HS-27A (cell line): ENCODE data around the gene KIF20B.
"Not testable (repeated sequence)": the region's sequence is repeated elsewhere in the genome, so short reads cannot be mapped to it uniquely, and the experiment has no call there.

Experiments
- DNase-seq: peaks from one replicate; pipeline ENCODE4 v3.0.0-alpha.2; 2012; ENCODE audit warnings: low read depth, missing footprints

KIF20B gene

DNA sequence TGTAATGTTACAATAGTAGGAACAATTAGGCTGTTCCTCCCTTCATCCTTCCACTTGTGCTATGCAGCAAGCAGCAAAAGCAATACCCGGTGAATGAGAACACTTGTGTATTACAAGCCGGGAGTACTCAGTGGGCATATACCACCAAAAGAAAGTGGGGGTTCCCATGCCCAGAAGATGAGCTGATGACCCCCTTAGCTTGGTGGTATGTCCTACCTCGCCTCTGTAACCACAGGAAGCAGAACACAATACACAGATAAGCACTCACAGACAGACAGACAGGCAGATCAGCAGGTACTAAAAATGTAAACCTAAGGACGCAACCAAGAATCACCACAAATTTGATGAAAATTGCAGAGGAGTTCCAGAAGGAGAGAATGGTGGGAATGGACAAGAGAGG is 15.5 kb upstream of the KIF20B start:
- no peak for DNase-seq

DNA sequence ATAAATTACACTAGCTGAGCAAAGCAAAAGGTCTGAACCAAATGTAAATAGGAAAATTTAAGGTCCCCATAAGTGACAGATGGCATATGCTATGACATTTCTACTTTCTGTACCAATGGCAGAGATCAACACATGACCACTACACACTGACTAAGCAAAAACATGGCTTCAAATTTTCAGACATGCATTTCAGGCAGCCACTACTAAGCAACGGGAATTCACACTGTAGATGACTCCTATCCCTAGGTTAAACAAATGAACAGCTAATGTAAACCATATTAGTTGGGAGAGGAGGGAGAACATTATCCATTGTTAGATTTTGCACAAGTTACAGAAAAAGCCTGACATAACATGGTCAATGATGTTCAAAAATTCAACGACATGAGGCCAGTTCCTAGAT is 11.4 kb upstream of the KIF20B start:
- DNase-seq, result no peak

DNA sequence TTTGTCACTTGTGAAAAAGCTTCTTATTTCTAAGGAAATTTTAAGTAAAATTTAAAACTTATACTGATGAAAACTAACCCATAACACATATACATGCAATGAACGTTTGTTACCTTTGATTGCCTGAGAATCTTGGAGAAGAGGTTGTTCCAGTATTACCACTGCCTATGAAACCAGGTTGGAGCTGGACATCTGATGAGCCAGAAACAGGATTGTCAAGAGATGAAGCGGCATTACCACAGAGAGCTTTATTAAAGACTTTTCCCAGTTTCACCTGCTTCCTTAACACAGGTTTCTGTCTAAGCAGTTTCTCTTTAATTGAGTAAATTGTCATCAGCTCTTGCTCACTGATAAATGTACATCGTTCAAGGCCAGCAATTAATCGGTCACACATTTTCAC is 9.0 kb upstream of the KIF20B start:
- no peak for DNase-seq

DNA sequence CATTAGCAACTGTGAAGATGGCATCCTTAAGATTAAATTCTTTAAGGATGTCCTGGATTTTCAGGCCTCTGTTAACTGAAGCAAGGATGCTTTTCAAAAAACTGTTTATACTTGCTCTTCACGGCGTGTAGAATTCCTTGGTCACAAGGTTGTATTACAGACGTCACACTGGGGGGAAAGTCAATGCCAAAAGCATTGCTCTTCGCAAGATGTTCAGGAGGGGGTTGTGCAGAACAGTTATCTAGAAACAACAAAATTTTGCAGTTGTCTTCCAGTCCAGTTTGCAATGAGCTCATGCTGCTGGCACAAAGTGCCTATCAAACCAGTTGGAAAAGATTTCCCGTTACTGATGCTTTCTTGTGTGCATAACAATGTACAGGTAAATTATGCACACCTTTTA is 8.2 kb upstream of the KIF20B start:
- no peak for DNase-seq

DNA sequence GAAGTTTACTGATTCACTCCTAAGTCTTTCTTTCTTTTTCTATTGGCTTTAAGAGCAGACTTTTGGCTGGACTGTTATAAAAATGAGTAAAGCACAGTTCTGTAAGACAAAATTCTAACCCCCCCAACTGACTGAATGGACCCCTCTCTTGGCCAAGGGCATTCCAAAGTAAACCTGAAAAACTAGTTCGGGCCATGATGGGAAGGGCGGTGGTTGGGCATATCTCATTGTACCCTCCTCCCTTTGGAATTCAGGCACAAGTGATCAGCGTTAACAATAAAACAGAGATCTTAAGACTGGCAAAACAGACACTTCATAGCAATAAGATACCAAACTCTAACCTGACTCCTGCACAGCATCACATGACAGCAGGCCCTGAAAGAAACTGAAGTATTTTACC is 6.1 kb upstream of the KIF20B start:
- no peak for DNase-seq

DNA sequence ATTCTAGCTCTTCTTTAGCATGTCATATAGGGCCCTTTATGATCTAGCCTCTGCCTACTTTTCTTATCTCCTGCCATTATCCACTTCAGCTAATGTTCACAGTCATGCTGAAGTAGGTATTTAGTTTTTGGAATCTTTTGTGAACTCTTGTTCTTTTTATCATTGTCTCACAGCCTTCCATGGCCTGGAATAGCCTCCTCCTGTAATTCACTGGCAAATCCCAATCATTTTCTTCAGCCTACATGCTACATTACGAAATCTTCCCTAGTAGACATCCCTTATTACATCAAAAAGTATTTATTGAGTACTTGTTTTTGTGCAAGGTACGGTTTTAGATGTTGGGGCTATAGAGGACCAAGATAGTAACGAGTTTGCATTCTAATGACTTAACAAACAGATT is 3.4 kb upstream of the KIF20B start:
- no peak for DNase-seq

DNA sequence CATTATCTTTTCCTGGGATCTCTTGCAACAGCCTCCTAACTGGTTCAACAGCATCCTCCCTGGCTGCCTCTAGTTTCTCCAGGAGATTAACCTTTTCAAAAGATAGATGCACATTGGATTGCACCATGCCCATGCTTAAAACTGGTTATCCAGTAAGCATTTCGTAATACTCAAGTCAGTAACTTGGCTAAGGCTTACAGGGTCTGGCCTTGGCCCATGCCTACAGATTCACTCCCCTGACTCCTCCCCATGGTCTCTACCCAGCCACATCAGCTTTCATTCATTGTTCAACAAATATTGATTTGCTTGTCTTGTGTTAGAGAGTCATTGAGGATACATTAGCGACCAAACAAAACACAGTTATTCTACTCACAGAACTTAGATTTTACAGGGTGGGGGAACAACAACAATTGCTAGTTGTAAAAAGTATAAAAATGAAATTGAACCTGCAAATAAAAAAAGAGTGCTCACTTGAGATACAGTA is 1.8 kb upstream of the KIF20B start:
- no peak for DNase-seq

DNA sequence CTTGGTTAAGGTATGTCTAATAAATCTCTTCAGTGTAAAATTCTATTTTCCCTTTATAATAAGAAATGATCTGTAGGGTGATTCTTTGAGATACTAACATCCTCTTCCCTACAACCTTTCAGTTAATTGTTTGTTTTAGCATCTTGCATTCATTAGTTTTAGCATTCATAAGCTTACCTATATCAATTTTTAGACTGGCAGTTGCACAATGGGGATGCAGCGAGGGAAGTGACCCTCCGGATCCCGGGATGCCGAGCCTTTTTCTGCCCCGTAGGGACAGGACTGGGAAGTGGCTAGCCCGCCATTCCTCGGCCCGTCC is 508 bp upstream of the KIF20B start:
- DNase-seq, result no peak

DNA sequence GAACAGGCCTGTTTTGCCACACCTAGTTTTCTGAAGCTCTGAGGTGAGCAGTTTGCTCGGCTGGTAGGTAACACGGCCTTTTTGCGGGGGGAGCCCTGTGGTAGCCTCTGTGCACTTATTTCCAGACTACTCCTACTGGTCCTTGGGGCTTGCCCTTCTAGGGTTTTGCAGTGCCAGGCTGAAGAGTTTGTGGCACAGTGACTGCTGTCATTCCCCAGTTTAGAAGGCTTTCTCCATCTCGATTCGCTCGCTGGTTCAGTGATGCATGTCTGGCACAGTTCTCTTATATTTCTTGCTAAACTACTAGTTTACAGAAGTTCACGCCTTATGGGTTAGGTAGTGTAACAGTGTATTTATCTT is 711 bp downstream of the KIF20B start:
- DNase-seq, result no peak

DNA sequence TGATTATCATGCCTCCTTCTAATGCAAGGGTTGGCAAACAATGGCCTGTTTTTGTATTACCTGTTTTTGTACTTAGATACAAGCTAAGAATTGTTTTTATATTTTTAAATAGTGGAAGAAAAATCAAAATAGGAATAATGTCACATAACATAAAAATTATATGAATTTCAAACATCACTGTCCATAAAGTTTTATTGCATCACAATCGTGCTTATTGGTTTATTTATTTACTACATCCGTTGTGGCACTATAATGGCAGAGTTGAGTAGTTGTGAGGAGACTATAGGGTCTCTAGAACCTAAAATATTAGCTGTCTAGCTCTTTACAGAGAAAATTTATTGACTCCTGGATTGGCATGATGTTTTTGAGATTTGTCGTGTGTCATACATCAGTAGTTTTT is 4.1 kb downstream of the KIF20B start:
- DNase-seq, result no peak

DNA sequence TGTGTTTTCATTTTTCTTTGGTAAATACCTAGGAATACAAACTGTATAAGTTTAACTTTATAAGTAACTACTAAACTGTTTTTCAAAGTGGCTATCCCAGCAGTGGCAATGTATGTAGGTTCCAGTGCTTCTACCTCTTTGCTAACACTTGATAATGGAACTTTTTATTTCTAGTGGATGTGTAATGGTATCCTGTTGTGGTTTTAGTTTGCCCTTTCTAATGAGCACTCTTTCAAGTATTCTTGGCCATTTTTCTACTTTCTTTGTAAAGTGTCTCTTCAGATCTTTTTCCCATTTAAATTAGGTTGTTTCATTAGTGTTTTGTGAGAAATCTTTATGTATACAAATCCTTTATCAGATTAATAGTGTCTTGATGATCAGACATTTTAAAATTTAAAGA is 4.6 kb downstream of the KIF20B start:
- DNase-seq, result no peak

DNA sequence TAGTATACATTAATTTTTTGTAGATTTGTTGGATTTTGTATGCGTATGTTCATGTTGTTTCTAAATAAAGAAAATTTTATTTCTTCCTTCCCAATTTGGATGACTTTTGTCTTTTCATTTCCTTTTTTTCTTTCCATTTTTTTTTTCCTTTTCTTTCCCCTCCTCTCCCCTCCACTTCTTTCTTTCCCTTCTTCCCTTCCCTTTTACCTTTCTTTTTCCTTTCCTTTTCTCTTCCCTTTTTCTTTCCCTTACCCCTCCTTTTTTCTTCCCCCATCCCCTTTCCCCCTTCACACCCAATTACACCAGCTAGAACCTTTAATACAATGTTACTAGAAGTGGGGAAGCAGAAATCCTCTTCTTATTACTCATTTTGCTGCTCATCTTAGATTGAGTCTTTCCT is 6.0 kb downstream of the KIF20B start:
- no peak for DNase-seq

DNA sequence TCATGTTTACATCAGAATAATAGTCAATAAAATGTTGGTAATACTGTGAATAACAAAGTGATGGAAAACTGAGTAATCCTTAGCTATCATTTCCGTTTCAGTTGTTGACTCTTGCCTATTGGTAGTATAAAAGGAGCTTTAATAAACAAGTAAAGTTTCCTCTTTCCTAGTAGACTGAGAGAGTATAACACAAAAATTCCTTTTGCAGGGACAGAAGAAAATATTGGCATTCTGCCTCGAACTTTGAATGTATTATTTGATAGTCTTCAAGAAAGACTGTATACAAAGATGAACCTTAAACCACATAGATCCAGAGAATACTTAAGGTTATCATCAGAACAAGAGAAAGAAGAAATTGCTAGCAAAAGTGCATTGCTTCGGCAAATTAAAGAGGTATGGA is 9.4 kb downstream of the KIF20B start:
- DNase-seq, result no peak

DNA sequence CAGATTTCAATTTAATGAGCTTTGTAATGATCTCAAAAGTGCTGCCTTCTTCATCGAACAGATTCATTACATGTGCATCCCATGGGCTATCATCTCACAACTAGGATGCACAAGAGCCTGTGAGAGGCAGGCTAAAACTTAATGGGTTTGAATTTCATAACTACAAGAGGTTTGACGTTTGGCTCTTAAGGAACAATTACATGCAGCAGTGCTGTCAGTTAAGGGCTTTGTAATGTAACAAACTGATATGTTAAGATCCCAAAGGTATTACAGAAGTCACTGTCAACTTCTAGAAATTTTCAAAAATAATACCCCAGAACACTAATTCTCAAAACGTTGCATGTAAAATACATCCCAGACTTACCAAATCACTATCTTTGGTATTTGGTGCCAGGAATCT is 33.2 kb downstream of the KIF20B start:
- no peak for DNase-seq

DNA sequence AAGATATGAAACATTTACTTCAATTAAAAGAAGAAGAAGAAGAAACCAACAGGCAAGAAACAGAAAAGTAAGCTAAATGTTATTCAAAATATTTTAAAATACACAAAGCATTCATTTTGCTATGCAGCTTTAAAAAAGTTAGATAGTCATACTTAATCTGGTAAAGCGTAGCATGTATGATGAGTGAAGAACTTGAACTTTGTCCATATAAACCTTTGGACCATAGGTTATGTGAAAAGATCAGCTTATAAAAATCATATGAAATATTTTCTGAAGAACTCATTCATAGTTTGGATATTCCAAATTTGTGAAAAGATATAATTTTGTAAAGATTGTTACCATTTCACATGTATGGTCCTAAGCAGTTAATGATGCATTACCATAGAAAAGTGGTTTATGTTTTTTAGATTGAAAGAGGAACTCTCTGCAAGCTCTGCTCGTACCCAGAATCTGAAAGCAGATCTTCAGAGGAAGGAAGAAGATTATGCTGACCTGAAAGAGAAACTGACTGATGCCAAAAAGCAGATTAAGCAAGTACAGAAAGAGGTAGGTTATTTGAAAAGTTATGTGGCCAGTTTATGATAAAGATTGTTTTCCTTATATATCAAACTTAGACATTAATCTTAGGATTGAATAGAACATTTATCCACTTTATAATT is 37.3 kb downstream of the KIF20B start:
- DNase-seq, result no peak

DNA sequence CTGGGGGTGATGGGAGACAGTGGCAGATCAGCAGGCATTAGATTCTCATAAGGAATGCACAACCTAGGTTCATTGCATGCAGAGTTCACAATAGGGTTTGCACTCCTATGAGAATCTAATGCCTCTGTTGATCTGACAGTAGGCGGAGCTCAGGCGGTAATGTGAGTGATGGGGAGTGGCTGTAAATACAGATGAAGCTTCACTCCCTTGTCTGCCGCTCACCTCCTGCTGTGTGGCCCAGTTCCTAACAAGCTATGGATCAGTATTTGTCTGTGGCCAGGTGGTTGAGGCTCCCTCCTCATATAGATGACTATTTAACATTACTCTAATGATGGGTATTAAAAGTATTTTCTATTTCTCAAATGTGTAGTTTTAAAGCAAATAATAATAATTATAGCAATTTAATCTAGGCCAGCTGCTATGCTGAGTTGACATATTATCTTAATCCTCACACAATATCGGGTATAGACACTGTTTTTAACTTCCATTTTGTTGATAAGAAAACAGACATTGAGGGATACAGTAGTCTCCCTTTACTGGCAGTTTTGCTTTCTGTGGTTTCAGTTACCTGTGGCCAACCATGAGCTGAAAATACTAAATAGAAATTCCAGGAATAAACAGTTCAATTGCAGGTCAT is 39.9 kb downstream of the KIF20B start:
- DNase-seq, result no peak

DNA sequence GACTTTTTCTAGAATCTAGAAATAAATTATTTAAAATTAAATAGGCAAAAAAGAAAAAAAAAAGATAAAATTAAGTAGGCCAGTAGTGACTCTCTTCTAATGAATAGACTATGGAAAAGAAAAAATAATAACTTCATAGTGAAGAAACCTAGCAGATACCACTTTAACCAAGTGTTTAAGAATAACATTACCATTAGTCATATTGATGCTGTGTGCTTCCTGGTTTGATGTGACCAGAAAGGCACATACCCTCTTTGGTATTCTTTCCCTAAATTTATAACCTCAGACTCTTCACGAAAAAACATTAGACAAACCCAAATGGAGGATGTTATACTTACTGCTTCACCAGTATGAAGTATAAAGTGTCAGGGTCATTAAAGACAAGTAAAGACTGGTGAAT is 42.6 kb downstream of the KIF20B start:
- DNase-seq, result no peak

DNA sequence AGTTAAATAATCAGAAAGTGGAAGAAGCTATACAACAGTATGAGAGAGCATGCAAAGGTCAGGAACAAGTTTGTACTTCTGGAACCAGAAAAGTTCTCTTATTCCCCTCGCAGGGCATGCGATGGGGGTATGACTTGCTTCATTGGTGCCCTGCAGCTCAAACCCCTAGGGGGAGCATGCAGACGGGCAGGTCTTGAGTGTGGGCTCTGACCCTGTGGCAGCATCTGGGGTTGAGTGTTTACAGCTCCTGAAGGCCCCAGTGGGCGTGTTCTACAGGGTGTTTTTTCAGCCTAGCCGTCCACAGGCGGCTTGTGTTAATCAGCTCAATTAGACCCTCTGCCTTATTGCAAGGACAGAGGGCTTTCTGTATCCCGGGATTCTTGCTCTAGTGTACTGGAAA is 44.5 kb downstream of the KIF20B start:
- DNase-seq, result no peak

DNA sequence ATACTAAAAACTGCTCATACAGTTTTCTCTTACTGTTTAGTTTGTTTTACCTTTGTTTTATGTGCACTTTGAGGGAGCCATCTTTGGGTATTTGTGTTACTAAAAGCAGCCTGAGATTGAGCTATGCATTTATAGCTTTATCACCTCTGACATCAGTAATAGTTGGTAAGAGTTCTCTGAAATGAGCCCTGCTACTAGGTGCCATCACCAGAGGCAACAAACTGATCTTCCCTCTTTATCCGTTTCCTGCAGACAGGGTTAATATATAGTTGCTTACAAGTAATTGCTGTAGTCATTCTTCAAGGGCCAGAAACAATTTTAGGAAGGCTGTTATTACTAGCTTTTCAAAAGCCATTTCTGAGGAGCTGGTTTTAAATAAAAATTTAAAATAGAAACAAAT is 49.1 kb downstream of the KIF20B start:
- DNase-seq, result no peak

DNA sequence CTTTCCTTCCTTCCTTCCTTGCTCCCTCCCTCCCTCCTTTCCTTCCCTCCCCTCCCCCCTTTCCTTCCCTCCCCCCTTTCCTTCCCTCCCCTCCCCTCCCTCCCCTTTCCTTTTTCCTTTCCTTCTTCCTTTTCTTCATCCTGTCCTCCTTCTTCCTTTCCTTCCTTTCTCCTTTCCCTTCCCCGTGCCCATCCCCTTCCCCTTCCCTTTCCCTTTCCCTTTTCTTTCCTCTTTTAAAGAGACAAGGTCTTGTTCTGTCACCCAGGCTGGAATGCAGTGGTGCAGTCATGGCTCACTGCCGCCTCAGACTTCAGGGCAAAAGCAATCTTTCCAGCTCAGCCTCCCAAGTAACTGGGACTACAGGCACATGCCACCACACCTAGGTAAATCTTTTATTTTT is 54.0 kb downstream of the KIF20B start:
- no peak for DNase-seq

DNA sequence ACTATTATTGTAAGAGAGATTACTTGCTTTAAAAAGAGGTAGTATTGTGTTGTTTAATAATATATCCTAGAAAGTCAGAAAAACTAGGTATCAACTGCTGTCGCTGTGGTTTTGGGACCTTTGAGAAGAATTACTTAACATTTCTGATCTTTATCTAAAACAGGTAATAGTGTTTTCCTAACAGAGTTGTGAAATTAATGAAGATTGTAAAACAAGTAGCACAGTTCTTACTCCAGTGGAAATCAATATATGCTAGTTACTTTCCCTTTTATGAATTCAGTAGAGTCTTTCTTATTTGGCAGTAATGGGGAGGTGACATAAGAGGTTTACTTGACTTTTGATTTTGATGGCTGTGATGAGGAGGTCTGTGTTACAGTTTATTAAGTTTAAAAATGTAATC is 58.1 kb downstream of the KIF20B start:
- no peak for DNase-seq

DNA sequence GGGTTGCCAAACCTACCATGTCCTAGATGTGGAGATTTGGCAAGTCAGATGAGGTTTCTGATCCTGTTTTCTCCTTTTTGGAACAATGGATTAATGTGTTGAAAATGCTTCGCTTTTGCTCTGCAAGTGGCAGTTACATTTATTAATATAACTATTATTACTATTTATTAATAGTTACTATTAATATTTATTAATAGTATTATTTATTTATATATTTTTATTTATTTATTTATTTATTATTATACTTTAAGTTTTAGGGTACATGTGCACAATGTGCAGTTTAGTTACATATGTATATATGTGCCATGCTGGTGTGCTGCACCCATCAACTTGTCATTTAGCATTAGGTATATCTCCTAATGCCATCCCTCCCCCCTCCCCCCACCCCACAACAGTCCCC is 62.3 kb downstream of the KIF20B start:
- not testable (repeated sequence) for DNase-seq

DNA sequence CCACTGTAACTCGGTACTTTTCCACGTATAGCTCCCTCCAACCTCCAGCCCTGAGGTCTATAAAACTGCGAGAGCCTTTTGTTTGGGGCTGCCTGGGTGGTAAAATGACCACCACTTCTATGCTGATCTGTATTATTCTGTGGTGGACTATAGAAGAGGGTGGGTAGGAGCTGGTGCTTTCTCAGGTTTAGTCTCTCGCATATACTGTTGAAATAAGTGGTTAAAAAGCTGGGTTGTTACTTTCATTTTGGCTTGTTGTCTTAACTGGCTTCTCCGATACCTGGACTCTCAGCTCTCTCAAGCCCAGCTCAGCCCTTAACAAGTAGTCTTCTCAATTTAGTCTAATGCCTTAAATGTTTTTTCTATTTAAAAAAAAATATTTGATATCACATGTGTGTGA is 70.3 kb downstream of the KIF20B start:
- no peak for DNase-seq

DNA sequence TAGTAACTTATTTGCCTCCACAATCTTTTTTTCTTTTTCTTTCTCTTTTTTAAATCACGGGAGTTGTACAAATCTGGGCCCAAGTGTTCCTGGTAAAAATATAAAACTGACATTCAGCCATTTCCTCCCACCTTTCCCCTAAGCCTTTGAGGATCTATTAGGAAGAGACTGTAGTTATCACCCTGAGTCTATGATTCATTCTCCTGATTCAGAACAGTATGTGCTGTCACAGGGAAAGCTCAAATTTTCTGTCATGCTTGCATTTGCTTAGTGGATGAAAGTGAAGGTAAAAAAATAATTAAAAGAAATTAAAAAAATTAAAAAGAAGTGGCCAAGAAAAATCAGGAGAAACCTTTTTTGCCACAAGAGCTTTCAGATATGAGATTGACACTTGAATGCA is 71.7 kb downstream of the KIF20B start:
- no peak for DNase-seq

DNA sequence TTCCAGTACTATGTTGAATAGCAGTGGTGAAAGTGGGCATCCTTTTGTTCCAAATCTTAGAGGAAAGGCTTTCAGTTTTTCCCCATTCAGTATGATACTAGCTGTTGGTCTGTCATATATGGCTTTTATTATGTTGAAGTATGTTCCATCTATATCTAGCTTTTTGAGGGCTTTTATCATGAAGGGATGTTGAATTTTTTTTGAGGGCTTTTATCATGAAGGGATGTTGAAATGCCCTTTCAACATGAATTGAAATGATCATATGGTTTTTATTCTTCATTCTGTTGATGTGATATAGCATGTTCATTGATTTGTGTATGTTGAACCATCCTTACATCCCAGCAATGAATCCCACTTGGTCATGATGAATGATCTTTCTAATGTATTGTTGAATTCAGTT is 75.3 kb downstream of the KIF20B start:
- DNase-seq, result no peak
